Measurements from ENCODE around the gene C1GALT1.

GRCh38 chr7:7178906-7179305, 3.4 kb upstream of the C1GALT1 start:
- TF ChIP-seq POLR2A (IDR thresholded peaks at IDR 0.05) (no peak), CTCF (IDR thresholded peaks at IDR 0.05) (no peak)

Measured in tibial nerve (tissue), 3 donors.